HepG2 (cell line): ENCODE results near the gene ASH1L. TPM values are rescaled to one million over a fixed set of nuclear protein-coding genes. Genes with fewer than 3 reads are reported as not detected.
A peak's percentile ranks its signal among the peaks of the same experiment; 100 is the strongest.
"Not testable (repeated sequence)": the region's sequence is repeated elsewhere in the genome, so short reads cannot be mapped to it uniquely, and the experiment has no call there.

Experiments
- ATAC-seq: fragments of 200-7000 bp; cut with Tn5 transposase; 3 replicates; pipeline ENCODE4 v1.9.1; 2020; ENCODE audit warnings: mild to moderate bottlenecking, moderate library complexity
- BruUV-seq: library from RNA; stranded (reverse); fragments of 400-500 nt; replicated peaks from 2 replicates; lab custom pipeline; 2021; lab: Mats Ljungman, UMichigan
- CTCF ChIA-PET: fragments of 300-600 bp; formaldehyde crosslinking; extraction: SDS; loops from one replicate; lab custom pipeline; 2021; ENCODE audit warnings: low total read pairs, inconsistent platforms, low intra/inter-chr PET ratio; lab: Yijun Ruan, JAX
- POLR2A ChIA-PET: fragments of 350-600 bp; sonication (Branson Sonifier 250); formaldehyde crosslinking; loops from one replicate; lab custom pipeline; 2020; ENCODE audit warnings: antibody characterized with exemption, inconsistent platforms; lab: Yijun Ruan, JAX
- DNase-seq: peaks from one replicate; pipeline ENCODE4 v3.0.0-alpha.2; 2015; ENCODE audit warnings: low spot score
- FAIRE-seq: peaks from 3 replicates; lab custom pipeline; 2011; peaks lifted over from hg19 to GRCh38; lab: Jason Lieb, UNC
- H2AFZ ChIP-seq: one replicate; pipeline ENCODE4 v1.6.1; 2011; ENCODE audit warnings: low read length, inconsistent platforms
- H3K27ac ChIP-seq: fragments of 300-600 bp; 3 replicates; pipeline ENCODE4 v1.8.0; 2011; ENCODE audit warnings: mixed run types, mild to moderate bottlenecking, mixed read lengths, low read length, inconsistent platforms; ENCODE audit not compliant: insufficient read depth; ENCODE audit errors: extremely low read length
- H3K27me3 ChIP-seq, 2 experiments: fragments of 200-600 bp in 1 of 2; 2 replicates in 1 of 2; 3 replicates in 1 of 2; pipeline versions ENCODE4 v1.6.0 to v1.8.0; 2011; ENCODE audit warnings: low read length in 2 of 2, mild to moderate bottlenecking in 2 of 2, moderate library complexity in 2 of 2, inconsistent platforms in 1 of 2; ENCODE audit not compliant: insufficient read depth in 2 of 2, control insufficient read depth in 1 of 2
- H3K36me3 ChIP-seq, 2 experiments: fragments of 200-600 bp in 1 of 2; replicated peaks in 1 of 2; 2 replicates in 1 of 2; 3 replicates in 1 of 2; pipeline versions ENCODE4 v1.5.1 to v1.8.0; 2011; ENCODE audit warnings: low read length in 2 of 2, inconsistent platforms in 1 of 2; ENCODE audit not compliant: insufficient read depth in 2 of 2, control insufficient read depth in 1 of 2
- H3K4me1 ChIP-seq: 2 replicates; pipeline ENCODE4 v1.5.1; 2012; ENCODE audit warnings: low read length, inconsistent platforms; ENCODE audit not compliant: insufficient read depth
- H3K4me2 ChIP-seq: 2 replicates; pipeline ENCODE4 v1.6.0; 2011; ENCODE audit warnings: low read depth, low read length, inconsistent platforms
- H3K4me3 ChIP-seq, 3 experiments: fragments of 200-600 bp in 1 of 3; sonication (generic), shearing (Covaris generic) in 1 of 3; replicated peaks in 1 of 3; 2 replicates each; pipeline ENCODE4 v1.5.1; 2011 to 2016; ENCODE audit warnings: low read length in 3 of 3, inconsistent platforms in 2 of 3, low read depth in 2 of 3, mild to moderate bottlenecking in 2 of 3, control low read depth in 1 of 3, mixed read lengths in 1 of 3; ENCODE audit not compliant: insufficient read depth in 1 of 3
- H3K79me2 ChIP-seq: one replicate; pipeline ENCODE4 v1.6.1; 2011; ENCODE audit warnings: low read length, inconsistent platforms; ENCODE audit not compliant: insufficient read depth
- H3K9ac ChIP-seq: 2 replicates; pipeline ENCODE4 v1.6.0; 2011; ENCODE audit warnings: mild to moderate bottlenecking, low read depth, low read length, inconsistent platforms; ENCODE audit not compliant: insufficient read depth
- H3K9me3 ChIP-seq: 2 replicates; pipeline ENCODE4 v1.5.1; 2012; ENCODE audit warnings: mild to moderate bottlenecking, low read length
- H4K20me1 ChIP-seq: 2 replicates; pipeline ENCODE4 v1.6.0; 2011; ENCODE audit warnings: inconsistent platforms, mild to moderate bottlenecking, low read length, moderate library complexity; ENCODE audit not compliant: insufficient read depth
- CEBPB ChIP-seq: IDR thresholded peaks from 2 replicates; pipeline ENCODE4 v1.6.1; 2011; ENCODE audit warnings: low read depth, low read length, improper control_type of control experiment, borderline replicate concordance
- ZNF484 ChIP-seq: sonication (generic); formaldehyde crosslinking; IDR thresholded peaks from 2 replicates; pipeline ENCODE4 v1.5.1; 2020; ENCODE audit warnings: mild to moderate bottlenecking, low read depth, missing genetic modification reagents, borderline replicate concordance
- WGBS: methylation state at CpG from one replicate; pipeline ENCODE4 v1.1.6; 2017; ENCODE audit warnings: low lambda C conversion rate; 5-methylcytosine and 5-hydroxymethylcytosine counted together
- in situ Hi-C: cut with HindIII; loops from 2 replicates; pipeline ENCODE4 v1.10.0; 2017; ENCODE audit warnings: low pct_unique_long_range_greater_than_20kb; ENCODE audit not compliant: extremely low pct_ligation_motif_present
- intact Hi-C: fragments of 100-400 bp; cut with micrococcal nuclease; formaldehyde crosslinking; loops from one replicate; pipeline ENCODE4 v1.10.0; 2022; ENCODE audit not compliant: unreplicated experiment
- polyA plus RNA-seq, 8 experiments: library from polyadenylated mRNA; depleted of rRNA in 3 of 8; stranded (reverse) in 7 of 8; unstranded in 1 of 8; fragments of >200 nt; fragmentation: Illumina TruSeq in 4 of 8; extraction: Trizol in 4 of 8; gene quantifications; 2 replicates each; pipeline versions ENCODE4 v1.2.1 to v1.2.3, GENCODE V29; 2011 to 2016; ENCODE audit warnings: low read depth in 4 of 8, missing spikeins in 1 of 8, mixed read lengths in 1 of 8; ENCODE audit not compliant: insufficient read depth in 1 of 8
- total RNA-seq, 5 experiments: library from RNA; depleted of rRNA; stranded (reverse); fragments of >200 nt; fragmentation: Illumina TruSeq; extraction: Trizol; gene quantifications; 2 replicates each; pipeline ENCODE4 v1.2.3, GENCODE V29; 2016; ENCODE audit warnings: low read depth in 1 of 5
- TF ChIP-seq, protein P1 (sequence below): sonication (generic); formaldehyde crosslinking; IDR thresholded peaks from 2 replicates; pipeline ENCODE4 v1.5.0; 2020; ENCODE audit warnings: mild to moderate bottlenecking, missing genetic modification reagents

Gene ASH1L
- total and polyA plus RNA-seq, 2 of the 13 experiments (the other 11 are each of a cell fraction or from before 2014, with no cell fraction given), result 10.2 to 15.3 TPM

DNA sequence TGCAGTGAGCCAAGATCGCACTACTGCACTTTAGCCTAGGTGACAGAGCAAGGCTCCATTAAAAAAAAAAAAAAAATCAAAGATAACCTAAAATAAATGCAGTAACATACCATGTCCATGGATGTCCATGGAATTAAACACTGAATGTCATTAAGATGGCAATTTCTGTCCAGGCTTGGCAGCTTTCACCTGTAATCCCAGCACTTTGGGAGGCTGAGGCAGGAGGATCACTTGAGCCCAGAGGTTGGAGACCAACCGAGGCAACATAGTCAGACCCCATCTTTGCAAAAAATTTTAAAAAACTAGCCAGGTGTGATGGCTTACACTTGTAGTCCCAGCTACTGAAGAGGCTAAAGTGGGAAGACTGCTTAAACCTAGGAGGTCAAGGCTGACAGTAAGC is 141.8 kb downstream of the ASH1L start:
- 92% methylated on average over 2 of the region's 2 CpGs for WGBS
- BruUV-seq, result no TSS peak

DNA sequence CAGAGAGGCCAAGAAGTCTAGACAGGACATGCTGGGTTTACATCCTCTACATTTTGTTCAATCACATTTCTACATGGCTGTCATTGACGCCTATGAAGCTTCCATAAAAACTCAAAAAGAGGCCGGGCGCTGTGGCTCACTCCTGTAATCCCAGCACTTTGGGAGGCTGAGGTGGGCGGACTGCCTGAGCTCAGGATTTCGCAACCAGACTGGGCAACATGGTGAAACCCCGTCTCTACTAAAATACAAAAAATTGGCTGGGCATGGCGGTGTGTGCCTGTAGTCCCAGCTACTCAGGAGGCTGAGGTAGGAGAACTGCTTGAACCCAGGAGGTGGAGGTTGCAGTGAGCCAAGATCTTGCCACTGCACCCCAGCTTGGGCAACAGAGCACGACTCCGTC is 150.8 kb downstream of the ASH1L start:
- H3K9me3 ChIP-seq, ATAC-seq, H3K79me2 ChIP-seq, H3K9ac ChIP-seq, intact Hi-C loops: not testable (repeated sequence)
- TF ChIP-seq CEBPB, result peak; percentile 20; the same call in 1 of the 2 replicates
- TF ChIP-seq, all 625 proteins: peak for 1; not testable (repeated sequence) for 624
- H3K27me3 ChIP-seq, H4K20me1 ChIP-seq, in situ Hi-C loops, CTCF ChIA-PET, H3K4me2 ChIP-seq, H2AFZ ChIP-seq, FAIRE-seq, BruUV-seq, POLR2A ChIA-PET, H3K4me3 ChIP-seq, DNase-seq, H3K27ac ChIP-seq, H3K4me1 ChIP-seq: not testable (repeated sequence)
- WGBS, result 98% methylated on average over 9 of the region's 9 CpGs
- peaks cover 4 to 17% of the 10 kb centered on the region in 2 experiments; a peak in 4 of 5 replicates for H3K36me3 ChIP-seq

More for the DNA sequence above, 141.8 kb downstream of the ASH1L start:
- TF ChIP-seq, protein P1, sequence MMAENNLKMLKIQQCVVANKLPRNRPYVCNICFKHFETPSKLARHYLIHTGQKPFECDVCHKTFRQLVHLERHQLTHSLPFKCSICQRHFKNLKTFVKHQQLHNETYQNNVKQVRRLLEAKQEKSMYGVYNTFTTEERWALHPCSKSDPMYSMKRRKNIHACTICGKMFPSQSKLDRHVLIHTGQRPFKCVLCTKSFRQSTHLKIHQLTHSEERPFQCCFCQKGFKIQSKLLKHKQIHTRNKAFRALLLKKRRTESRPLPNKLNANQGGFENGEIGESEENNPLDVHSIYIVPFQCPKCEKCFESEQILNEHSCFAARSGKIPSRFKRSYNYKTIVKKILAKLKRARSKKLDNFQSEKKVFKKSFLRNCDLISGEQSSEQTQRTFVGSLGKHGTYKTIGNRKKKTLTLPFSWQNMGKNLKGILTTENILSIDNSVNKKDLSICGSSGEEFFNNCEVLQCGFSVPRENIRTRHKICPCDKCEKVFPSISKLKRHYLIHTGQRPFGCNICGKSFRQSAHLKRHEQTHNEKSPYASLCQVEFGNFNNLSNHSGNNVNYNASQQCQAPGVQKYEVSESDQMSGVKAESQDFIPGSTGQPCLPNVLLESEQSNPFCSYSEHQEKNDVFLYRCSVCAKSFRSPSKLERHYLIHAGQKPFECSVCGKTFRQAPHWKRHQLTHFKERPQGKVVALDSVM (CRISPR knock-in tag), result peak; percentile 39; the same call in 1 of the 2 replicates
- TF ChIP-seq ZNF484 (CRISPR knock-in tag), result no peak
- H3K9ac ChIP-seq, result no peak overlapping the region
- H3K4me3 ChIP-seq, result no peak overlapping the region
- intact Hi-C loops, result no loop called here
- in situ Hi-C loops, result no loop called here
- DNase-seq (no peak), ATAC-seq (no peak), FAIRE-seq (no peak)
- POLR2A ChIA-PET, result interaction anchor here (0.7 kb wide), 1 partner anchor 155 kb away, joined by 3 read pairs; no protein-coding TSS in a partner anchor
- no peaks in the 10 kb centered on the region for H3K4me1 ChIP-seq
- H3K27me3 ChIP-seq, result no peaks in the 10 kb centered on the region
- H2AFZ ChIP-seq, result no peak overlapping the region
- H3K27ac ChIP-seq, result no peak overlapping the region
- no peaks in the 10 kb centered on the region for H3K79me2 ChIP-seq
- CTCF ChIA-PET, result no interaction called here
- H3K9me3 ChIP-seq, result no peaks in the 10 kb centered on the region
- peaks cover 0 to 12% of the 10 kb centered on the region in 2 experiments; a peak in 2 of 5 replicates for H3K36me3 ChIP-seq
- H4K20me1 ChIP-seq, result no peaks in the 10 kb centered on the region
- H3K4me2 ChIP-seq, result no peak overlapping the region
